K562 (cell line): ENCODE data around the gene PLPPR2. TPM values are rescaled to one million over a fixed set of nuclear protein-coding genes. Genes with fewer than 3 reads are reported as not detected.
A peak's percentile ranks its signal among the peaks of the same experiment; 100 is the strongest.

ENCODE experiments used
- C11orf30 ChIP-seq: fragments of 450-650 bp; IDR thresholded peaks from 2 replicates; pipeline ENCODE4 v1.6.1; 2016; ENCODE audit warnings: low read depth, mild to moderate bottlenecking
- CREB1 ChIP-seq, 2 experiments: sonication (generic) in 1 of 2; formaldehyde crosslinking in 1 of 2; IDR thresholded peaks; 2 replicates each; pipeline versions ENCODE4 v1.6.1 to v1.8.0; 2012 to 2022; ENCODE audit warnings: inconsistent platforms in 1 of 2, mild to moderate bottlenecking in 1 of 2, missing genetic modification reagents in 1 of 2, moderate library complexity in 1 of 2
- HDAC3 ChIP-seq: fragments of 450-650 bp; IDR thresholded peaks from 2 replicates; pipeline ENCODE4 v1.6.1; 2018; ENCODE audit warnings: borderline replicate concordance, mild to moderate bottlenecking, moderate library complexity; ENCODE audit not compliant: partially characterized antibody
- HNRNPH1 ChIP-seq: fragments of 200-400 bp; formaldehyde crosslinking; optimal IDR thresholded peaks from 2 replicates; pipeline ENCODE3; 2017; ENCODE audit warnings: low read depth, mild to moderate bottlenecking, low read length, moderate library complexity
- HNRNPK ChIP-seq: fragments of 200-400 bp; formaldehyde crosslinking; IDR thresholded peaks from one replicate; pipeline ENCODE4 v1.6.1; 2018; ENCODE audit warnings: mild to moderate bottlenecking, low read depth, low read length; ENCODE audit not compliant: poor library complexity, severe bottlenecking
- KDM4B ChIP-seq, 2 experiments: fragments of 450-650 bp in 1 of 2; sonication (generic) in 1 of 2; IDR thresholded peaks; 2 replicates each; pipeline ENCODE4 v1.6.1; 2016 to 2017; ENCODE audit warnings: borderline replicate concordance in 2 of 2, antibody characterized with exemption in 1 of 2, low read depth in 1 of 2, mild to moderate bottlenecking in 1 of 2
- MCM2 ChIP-seq: fragments of 450-650 bp; IDR thresholded peaks from 2 replicates; pipeline ENCODE4 v1.6.1; 2017; ENCODE audit warnings: low read depth, mild to moderate bottlenecking
- NR1H2 ChIP-seq: sonication (generic); formaldehyde crosslinking; IDR thresholded peaks from 2 replicates; pipeline ENCODE4 v1.4.0; 2020; ENCODE audit warnings: mild to moderate bottlenecking, missing genetic modification reagents
- RBBP5 ChIP-seq: fragments of 200-600 bp; sonication (generic); IDR thresholded peaks from 2 replicates; pipeline ENCODE4 v1.6.1; 2012; ENCODE audit warnings: borderline replicate concordance, mild to moderate bottlenecking, low read length, control low read depth, inconsistent platforms; ENCODE audit not compliant: insufficient read depth, poor library complexity, severe bottlenecking
- RBFOX2 ChIP-seq: fragments of 200-400 bp; formaldehyde crosslinking; IDR thresholded peaks from 2 replicates; pipeline ENCODE4 v1.6.1; 2017; ENCODE audit warnings: low read depth, mild to moderate bottlenecking, low read length, moderate library complexity
- RFX1 ChIP-seq: fragments of 450-650 bp; IDR thresholded peaks from 2 replicates; pipeline ENCODE4 v1.6.1; 2016; ENCODE audit warnings: mild to moderate bottlenecking, moderate library complexity
- SIRT6 ChIP-seq: IDR thresholded peaks from one replicate; pipeline ENCODE4 v1.6.1; 2012; ENCODE audit warnings: low read depth, mild to moderate bottlenecking, control low read depth, inconsistent platforms, low read length, moderate library complexity
- SNRNP70 ChIP-seq: fragments of 200-400 bp; formaldehyde crosslinking; optimal IDR thresholded peaks from 2 replicates; pipeline ENCODE3; 2017; ENCODE audit warnings: low read depth, low read length
- SRF ChIP-seq, 2 experiments: fragments of 250-450, 450-650 bp in 1 of 2; sonication (Bioruptor Pico) in 1 of 2; sonication (generic) in 1 of 2; formaldehyde crosslinking; IDR thresholded peaks; 2 replicates each; pipeline versions ENCODE4 v1.5.0 to v1.5.1; 2020 to 2022; ENCODE audit warnings: mild to moderate bottlenecking in 1 of 2, missing genetic modification reagents in 1 of 2
- STAT5B ChIP-seq: fragments of 250-450 bp; sonication (Bioruptor Pico); IDR thresholded peaks from 2 replicates; pipeline ENCODE4 v1.8.0; 2021; ENCODE audit warnings: mild to moderate bottlenecking, inconsistent platforms
- TBL1XR1 ChIP-seq, 2 experiments: IDR thresholded peaks; 2 replicates each; pipeline ENCODE4 v1.6.1; 2012; ENCODE audit warnings: improper control_type of control experiment in 2 of 2, low read length in 2 of 2, mild to moderate bottlenecking in 1 of 2
- XRCC5 ChIP-seq: fragments of 200-400 bp; formaldehyde crosslinking; IDR thresholded peaks from 2 replicates; pipeline ENCODE4 v1.6.1; 2017; ENCODE audit warnings: low read depth, mild to moderate bottlenecking, low read length
- YBX1 ChIP-seq: fragments of 450-650 bp; IDR thresholded peaks from 2 replicates; pipeline ENCODE4 v1.7.1; 2016; ENCODE audit warnings: mild to moderate bottlenecking
- ZFX ChIP-seq: sonication (generic); formaldehyde crosslinking; IDR thresholded peaks from 2 replicates; pipeline ENCODE4 v1.8.0; 2022; ENCODE audit warnings: mild to moderate bottlenecking, missing genetic modification reagents, moderate library complexity
- ZNF280B ChIP-seq: fragments of 250-450 bp; sonication (Bioruptor Pico); IDR thresholded peaks from 2 replicates; pipeline ENCODE4 v1.5.1; 2021; ENCODE audit warnings: mild to moderate bottlenecking
- ZNF655 ChIP-seq: fragments of 250-450 bp; sonication (Bioruptor Pico); IDR thresholded peaks from 2 replicates; pipeline ENCODE4 v1.5.0; 2021
- ZNF717 ChIP-seq: fragments of 250-450 bp; sonication (Bioruptor Pico); IDR thresholded peaks from 2 replicates; pipeline ENCODE4 v1.5.0; 2021
- polyA plus RNA-seq, 8 experiments: library from polyadenylated mRNA; depleted of rRNA in 4 of 8; stranded (reverse) in 5 of 8; unstranded in 3 of 8; fragments of >200 nt; fragmentation: Nextera tagmentation in 2 of 8; fragmentation: Illumina TruSeq in 1 of 8; extraction: Ambion mirVana in 2 of 8; extraction: Trizol in 1 of 8; gene quantifications; 2 replicates each; pipeline versions ENCODE4 v1.2.1 to v1.2.3, GENCODE V29; 2011 to 2014; ENCODE audit warnings: inconsistent platforms in 1 of 8, missing spikeins in 1 of 8
- total RNA-seq, 7 experiments: library from RNA; depleted of rRNA in 6 of 7; stranded (reverse); fragments of >200 nt in 6 of 7; fragmentation: Illumina TruSeq in 2 of 7; extraction: Trizol in 2 of 7; gene quantifications; 2 replicates each; pipeline versions ENCODE4 v1.2.1 to v1.2.3, GENCODE V29; 2011 to 2021; ENCODE audit warnings: low replicate concordance in 1 of 7
- TF ChIP-seq, protein P1 (sequence below): fragments of 250-450 bp; sonication (Bioruptor Pico); IDR thresholded peaks from 2 replicates; pipeline ENCODE4 v1.5.0; 2021; ENCODE audit warnings: mild to moderate bottlenecking, borderline replicate concordance

Gene PLPPR2
- total and polyA plus RNA-seq, 9 of the 15 experiments (the other 6 are each of a cell fraction or from before 2014, with no cell fraction given), result 0.49 to 15.9 (median 3.4) TPM

DNA sequence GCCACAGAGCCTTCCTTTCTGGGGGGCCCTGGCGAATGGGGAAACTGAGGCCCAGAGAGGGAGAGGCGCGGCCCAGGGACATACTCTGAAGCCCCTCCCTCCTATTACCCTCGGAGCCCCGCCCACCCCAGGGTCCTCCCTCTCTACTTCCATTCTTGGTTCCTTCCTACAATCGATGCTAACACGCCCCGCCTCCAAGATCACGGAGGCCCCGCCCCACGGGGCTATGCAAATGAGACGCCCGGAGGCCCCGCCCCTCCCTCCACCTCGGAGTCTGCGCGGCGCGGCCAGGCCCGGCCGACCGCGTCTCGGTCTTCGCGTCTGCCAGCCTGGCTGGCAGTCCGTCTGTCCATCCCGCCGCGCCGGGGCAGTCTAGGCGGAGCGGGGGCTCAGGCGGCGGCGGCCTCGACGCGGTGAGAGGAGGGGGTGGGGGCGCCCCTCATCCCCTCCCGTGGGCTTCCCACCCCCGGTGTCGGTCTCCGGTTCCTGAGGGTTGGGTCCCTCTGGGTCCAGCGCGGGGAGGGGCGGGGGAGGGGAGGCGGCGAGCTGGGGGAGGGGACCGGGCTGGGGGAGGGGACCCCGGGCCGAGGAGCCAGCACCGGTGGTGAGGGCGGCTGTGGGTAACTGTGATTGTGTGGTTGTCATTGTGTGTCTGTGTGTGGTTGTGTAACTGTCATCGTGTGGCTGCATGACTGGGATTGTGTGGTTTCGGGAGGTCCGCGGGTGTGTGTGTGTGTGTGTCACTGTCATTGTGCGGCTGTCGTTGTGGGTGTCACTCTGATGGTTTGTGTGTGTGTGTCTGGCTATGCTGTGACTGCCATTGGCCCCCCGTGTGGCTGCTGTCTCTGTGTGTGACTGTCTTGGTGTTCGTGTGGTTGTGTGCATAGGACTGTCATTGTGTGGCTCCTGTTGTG, at the start of gene PLPPR2 (continued):
- TF ChIP-seq CREB1 (IDR thresholded peaks at IDR 0.05) (no peak), CREB1 (CRISPR knock-in tag; IDR thresholded peaks at IDR 0.05) (no peak), C11orf30 (no peak), RFX1 (no peak), HDAC3 (no peak), XRCC5 (no peak), ZNF655 (CRISPR knock-in tag) (no peak), SNRNP70 (no peak), NR1H2 (no peak), ZFX (CRISPR knock-in tag) (peak; percentile 66), SRF (CRISPR knock-in tag; IDR thresholded peaks at IDR 0.05) (no peak), KDM4B (IDR thresholded peaks at IDR 0.05; ENCODE audit: borderline replicate concordance in 2 of 2, low read depth in 1 of 2) (no peak), MCM2 (no peak), RBBP5 (no peak), SIRT6 (no peak), ZNF280B (CRISPR knock-in tag) (no peak), RBFOX2 (peak; percentile 73), ZNF717 (CRISPR knock-in tag) (no peak), STAT5B (no peak), YBX1 (no peak), HNRNPH1 (no peak), HNRNPK (no peak), TBL1XR1 (IDR thresholded peaks at IDR 0.05; ENCODE audit: low read length in 2 of 2) (no peak)
- TF ChIP-seq, protein P1, sequence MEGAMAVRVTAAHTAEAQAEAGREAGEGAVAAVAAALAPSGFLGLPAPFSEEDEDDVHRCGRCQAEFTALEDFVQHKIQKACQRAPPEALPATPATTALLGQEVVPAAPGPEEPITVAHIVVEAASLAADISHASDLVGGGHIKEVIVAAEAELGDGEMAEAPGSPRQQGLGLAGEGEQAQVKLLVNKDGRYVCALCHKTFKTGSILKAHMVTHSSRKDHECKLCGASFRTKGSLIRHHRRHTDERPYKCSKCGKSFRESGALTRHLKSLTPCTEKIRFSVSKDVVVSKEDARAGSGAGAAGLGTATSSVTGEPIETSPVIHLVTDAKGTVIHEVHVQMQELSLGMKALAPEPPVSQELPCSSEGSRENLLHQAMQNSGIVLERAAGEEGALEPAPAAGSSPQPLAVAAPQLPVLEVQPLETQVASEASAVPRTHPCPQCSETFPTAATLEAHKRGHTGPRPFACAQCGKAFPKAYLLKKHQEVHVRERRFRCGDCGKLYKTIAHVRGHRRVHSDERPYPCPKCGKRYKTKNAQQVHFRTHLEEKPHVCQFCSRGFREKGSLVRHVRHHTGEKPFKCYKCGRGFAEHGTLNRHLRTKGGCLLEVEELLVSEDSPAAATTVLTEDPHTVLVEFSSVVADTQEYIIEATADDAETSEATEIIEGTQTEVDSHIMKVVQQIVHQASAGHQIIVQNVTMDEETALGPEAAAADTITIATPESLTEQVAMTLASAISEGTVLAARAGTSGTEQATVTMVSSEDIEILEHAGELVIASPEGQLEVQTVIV (CRISPR knock-in tag), result no peak
